Ureter (tissue), 1 donor: ENCODE data around the gene DAB2IP. TPM values are rescaled to one million over a fixed set of nuclear protein-coding genes. Genes with fewer than 3 reads are reported as not detected.

Experiments
- DNase-seq: peaks from one replicate; pipeline ENCODE4 v3.0.0-alpha.2; 2020; ENCODE audit warnings: low spot score
- total RNA-seq: library from RNA; stranded (reverse); gene quantifications from one replicate; pipeline ENCODE4 v1.2.4, GENCODE V29; 2023
- donor health status: DM: yes; HTN: yes; CAD: no.

DAB2IP gene
- total RNA-seq, 1 donor from 2014 or later, result 103 TPM

DNA sequence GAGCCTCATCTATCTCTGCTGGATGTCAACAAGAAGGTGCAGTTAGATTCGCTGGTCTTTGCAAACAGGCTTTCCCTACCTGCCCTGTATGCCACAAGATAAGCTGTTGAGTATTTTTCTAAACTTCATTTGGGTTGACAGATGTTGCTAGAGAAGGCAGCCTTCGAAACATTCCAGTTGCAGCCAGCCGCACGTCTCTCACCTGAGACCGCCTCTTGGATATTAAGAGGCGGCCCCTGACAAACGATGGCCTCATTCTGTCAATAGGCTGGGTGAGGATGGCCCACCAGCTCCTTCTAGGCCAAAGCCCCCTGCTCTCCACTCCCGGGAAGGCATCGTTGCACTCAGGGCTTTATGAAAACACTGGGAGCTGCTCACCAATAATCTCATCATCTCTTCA is 181.6 kb downstream of the DAB2IP start:
- no peak for DNase-seq

Other genes with a start within 250 kb of the DAB2IP start
- gene GGTA1, start 151.8 kb upstream of the DAB2IP start, total RNA-seq, result 2.0 TPM